ENCODE data around the gene TMED5.

DNA sequence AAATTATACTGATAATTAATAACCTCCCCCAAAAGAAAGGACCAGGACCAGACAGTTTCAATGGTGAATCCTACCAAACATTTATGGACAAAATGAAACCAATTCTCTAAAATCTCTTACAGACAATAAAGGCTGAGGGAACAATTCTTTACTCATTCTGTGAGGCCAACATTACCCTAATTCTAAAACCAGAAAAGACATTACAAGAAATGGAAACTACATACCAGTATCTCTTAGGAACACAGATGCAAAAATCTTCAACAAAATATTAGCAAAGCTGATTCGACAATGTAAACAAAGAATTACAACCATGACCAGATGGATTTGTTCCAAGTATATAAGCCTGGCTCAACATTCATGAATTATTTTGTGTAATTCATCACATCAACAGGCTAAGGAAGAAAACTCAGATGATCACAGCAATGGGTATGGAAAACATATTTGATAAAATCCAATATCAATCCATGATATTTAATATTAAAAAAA is 8.6 kb downstream of the TMED5 start:
- no peak for TF ChIP-seq EZH2 (IDR thresholded peaks at IDR 0.05; ENCODE audit: low read length, unreplicated experiment)
- TF ChIP-seq, protein P1, sequence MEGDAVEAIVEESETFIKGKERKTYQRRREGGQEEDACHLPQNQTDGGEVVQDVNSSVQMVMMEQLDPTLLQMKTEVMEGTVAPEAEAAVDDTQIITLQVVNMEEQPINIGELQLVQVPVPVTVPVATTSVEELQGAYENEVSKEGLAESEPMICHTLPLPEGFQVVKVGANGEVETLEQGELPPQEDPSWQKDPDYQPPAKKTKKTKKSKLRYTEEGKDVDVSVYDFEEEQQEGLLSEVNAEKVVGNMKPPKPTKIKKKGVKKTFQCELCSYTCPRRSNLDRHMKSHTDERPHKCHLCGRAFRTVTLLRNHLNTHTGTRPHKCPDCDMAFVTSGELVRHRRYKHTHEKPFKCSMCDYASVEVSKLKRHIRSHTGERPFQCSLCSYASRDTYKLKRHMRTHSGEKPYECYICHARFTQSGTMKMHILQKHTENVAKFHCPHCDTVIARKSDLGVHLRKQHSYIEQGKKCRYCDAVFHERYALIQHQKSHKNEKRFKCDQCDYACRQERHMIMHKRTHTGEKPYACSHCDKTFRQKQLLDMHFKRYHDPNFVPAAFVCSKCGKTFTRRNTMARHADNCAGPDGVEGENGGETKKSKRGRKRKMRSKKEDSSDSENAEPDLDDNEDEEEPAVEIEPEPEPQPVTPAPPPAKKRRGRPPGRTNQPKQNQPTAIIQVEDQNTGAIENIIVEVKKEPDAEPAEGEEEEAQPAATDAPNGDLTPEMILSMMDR (conservative IDR thresholded peaks at IDR 0.05; ENCODE audit: low read depth, low read length), result no peak
